Smooth muscle cell of the brain vasculature (primary cell): Measurements from ENCODE around the gene TMEM150B.

Source experiments
- DNase-seq: peaks from one replicate; pipeline ENCODE4 v3.0.0-alpha.2; 2012; ENCODE audit warnings: low read depth, low spot score

The TMEM150B gene

GRCh38 chr19:55325172-55325571 is at the start of gene TMEM150B:
TMEM150B (minus strand) TSS chr19:55325341; CDS start chr19:55321036, 4,305 bp downstream.
- no peak for DNase-seq

GRCh38 chr19:55373993-55374757 is 49.0 kb upstream of the TMEM150B start:
- DNase-seq = no peak

- DNase-seq = no peak
These were observed 48.3 kb upstream of the TMEM150B start for GRCh38 chr19:55373306-55373992.

- DNase-seq = no peak
These were observed 47.4 kb upstream of the TMEM150B start for GRCh38 chr19:55372316-55373081.

GRCh38 chr19:55370305-55370988 is 45.3 kb upstream of the TMEM150B start, which contains the start of gene IL11:
IL11 (minus strand) TSS chr19:55370463; CDS start chr19:55370310, 153 bp downstream.
- DNase-seq = no peak

- DNase-seq = no peak
These were observed 44.6 kb upstream of the TMEM150B start for GRCh38 chr19:55369653-55370304.

- DNase-seq = no peak
These were observed 43.8 kb upstream of the TMEM150B start for GRCh38 chr19:55368701-55369563.

- DNase-seq = no peak
These were observed 43.0 kb upstream of the TMEM150B start for GRCh38 chr19:55368106-55368505.

GRCh38 chr19:55366790-55367189 is 41.6 kb upstream of the TMEM150B start:
- DNase-seq = no peak

- DNase-seq = no peak
These were observed 40.8 kb upstream of the TMEM150B start for GRCh38 chr19:55365964-55366363.

- no peak for DNase-seq
These were observed 40.1 kb upstream of the TMEM150B start for GRCh38 chr19:55365245-55365644.

- DNase-seq = no peak
These were observed 38.0 kb upstream of the TMEM150B start, which contains the start of gene GARIN5B for GRCh38 chr19:55362990-55363716. GARIN5B (minus strand) TSS chr19:55363260; CDS start chr19:55363066, 194 bp downstream.

GRCh38 chr19:55362174-55362989 is 37.2 kb upstream of the TMEM150B start:
- no peak for DNase-seq

GRCh38 chr19:55360902-55361301 is 35.8 kb upstream of the TMEM150B start:
- no peak for DNase-seq

- no peak for DNase-seq
These were observed 34.1 kb upstream of the TMEM150B start for GRCh38 chr19:55358943-55359908.

- no peak for DNase-seq
These were observed 33.4 kb upstream of the TMEM150B start for GRCh38 chr19:55358493-55358892.

GRCh38 chr19:55355213-55355821 is 30.2 kb upstream of the TMEM150B start:
- DNase-seq = no peak
